Sciatic nerve (tissue), 2 donors: ENCODE data around the gene LGALS1. TPM values are rescaled to one million over a fixed set of nuclear protein-coding genes. Genes with fewer than 3 reads are reported as not detected.
"Not testable (repeated sequence)": the region's sequence is repeated elsewhere in the genome, so short reads cannot be mapped to it uniquely, and the experiment has no call there.

Source experiments
- ATAC-seq: fragments of 200-7000 bp; cut with Tn5 transposase; one replicate; pipeline ENCODE4 v1.9.1; 2020; ENCODE audit warnings: mild to moderate bottlenecking, moderate library complexity
- DNase-seq: peaks from one replicate; pipeline ENCODE4 v3.0.0-alpha.2; 2020; ENCODE audit warnings: low spot score
- intact Hi-C: fragments of 100-400 bp; cut with DNase I; formaldehyde crosslinking; loops from one replicate; pipeline ENCODE4 v1.14.2; 2022
- total RNA-seq: library from RNA; stranded (reverse); fragmentation: NEBNext Ultra II Directional; extraction: Animal tissue kit (Norgen Biotek cat#: 25700); gene quantifications from one replicate; pipeline ENCODE4 v1.2.1, GENCODE V29; 2021
- donor health status: DM: no; HTN: no; CAD: no.
- donor health status: DM: no; HTN: no; CAD: no.

Gene LGALS1
- total RNA-seq, 1 donor from 2014 or later, result 1,269 TPM

- no peak for ATAC-seq
- no peak for DNase-seq
- intact Hi-C loops, result no loop called here
These were observed 36.9 kb upstream of the LGALS1 start for GRCh38 chr22:37638391-37639069.

GRCh38 chr22:37639070-37639760, 36.2 kb upstream of the LGALS1 start, which contains the start of gene SH3BP1:
TSS of gene SH3BP1 (plus strand) at chr22:37639669. CDS start at chr22:37639788, 119 bp downstream.
- intact Hi-C loops, result no loop called here
- no peak for ATAC-seq
- no peak for DNase-seq

GRCh38 chr22:37639771-37640590, 35.5 kb upstream of the LGALS1 start:
- intact Hi-C loops, result no loop called here
- DNase-seq (no peak), ATAC-seq (no peak)

GRCh38 chr22:37640591-37641560, 34.6 kb upstream of the LGALS1 start:
- ATAC-seq (no peak), DNase-seq (no peak)
- intact Hi-C loops, result no loop called here

GRCh38 chr22:37641561-37641949, 33.9 kb upstream of the LGALS1 start:
- no peak for ATAC-seq
- intact Hi-C loops, result no loop called here
- DNase-seq, result no peak

GRCh38 chr22:37643225-37643847, 32.1 kb upstream of the LGALS1 start:
- ATAC-seq (peak; percentile 87), DNase-seq (peak; percentile 94)
- intact Hi-C loops, result no loop called here

GRCh38 chr22:37647317-37647716, 28.1 kb upstream of the LGALS1 start:
- ATAC-seq, result no peak
- intact Hi-C loops, result no loop called here
- DNase-seq, result no peak

- ATAC-seq (no peak), DNase-seq (no peak)
- intact Hi-C loops, result no loop called here
These were observed 27.5 kb upstream of the LGALS1 start for GRCh38 chr22:37647928-37648327.

GRCh38 chr22:37650463-37651136, 24.8 kb upstream of the LGALS1 start:
- intact Hi-C loops, result no loop called here
- ATAC-seq (no peak), DNase-seq (no peak)

GRCh38 chr22:37654563-37655251, 20.7 kb upstream of the LGALS1 start:
- no peak for ATAC-seq
- no peak for DNase-seq
- intact Hi-C loops, result no loop called here

GRCh38 chr22:37655252-37655563, 20.2 kb upstream of the LGALS1 start:
- intact Hi-C loops, result no loop called here
- no peak for DNase-seq
- ATAC-seq, result no peak

- ATAC-seq, intact Hi-C loops, DNase-seq: not testable (repeated sequence)
These were observed 18.9 kb upstream of the LGALS1 start for GRCh38 chr22:37656583-37656982.

GRCh38 chr22:37657590-37658132, 17.8 kb upstream of the LGALS1 start:
- no peak for DNase-seq
- intact Hi-C loops, result no loop called here

GRCh38 chr22:37658133-37659065, 17.0 kb upstream of the LGALS1 start, which contains the start of gene PDXP:
TSS of gene PDXP (plus strand) at chr22:37658723. CDS start at chr22:37658783, 60 bp downstream.
- ATAC-seq (peak; percentile 97), DNase-seq (peak; percentile 100)
- intact Hi-C loops, result no loop called here

More at GRCh38 chr22:37657590-37658132, 17.8 kb upstream of the LGALS1 start:
- ATAC-seq, result no peak

- ATAC-seq, result no peak
- DNase-seq, result no peak
- intact Hi-C loops, result no loop called here
These were observed 16.2 kb upstream of the LGALS1 start for GRCh38 chr22:37659066-37659896.
